ENCODE results near the gene CDHR4.

Gene CDHR4

GRCh38 chr3:49799761-49800160 lies at the start of gene CDHR4:
Gene CDHR4 (minus strand): TSS chr3:49799873. CDS start chr3:49799812, 61 bp downstream.
- Histone ChIP-seq H3K4me3 (ENCODE audit: low read length) (no peak within 1 kb of the TSS), H3K36me3 (replicated peaks; ENCODE audit: insufficient read depth, low read length) (no peaks in the 10 kb centered on the region), H3K4me1 (ENCODE audit: low read length) (no peaks in the 10 kb centered on the region), H3K4me2 (ENCODE audit: low read depth, low read length) (no peak within 1 kb of the TSS), H2AFZ (ENCODE audit: low read length) (no peak within 1 kb of the TSS), H3K9ac (ENCODE audit: low read length) (no peak within 1 kb of the TSS), H3K27me3 (replicated peaks; ENCODE audit: insufficient read depth, low read length) (peaks cover 6% of the 10 kb centered on the region; the same call in 1 of the 2 replicates), H4K20me1 (ENCODE audit: insufficient read depth, low read length) (no peaks in the 10 kb centered on the region), H3K9me2 (replicated peaks; ENCODE audit: insufficient read depth, low read length) (no peaks in the 10 kb centered on the region), H3F3A (ENCODE audit: insufficient read depth, low read length) (no peaks in the 10 kb centered on the region), H3K27ac (ENCODE audit: low read length) (no peak within 1 kb of the TSS), H3K79me2 (ENCODE audit: low read length) (no peaks in the 10 kb centered on the region), H3K9me3 (replicated peaks; ENCODE audit: insufficient read depth, low read length) (no peaks in the 10 kb centered on the region)
- no peak for DNase-seq
- TF ChIP-seq CTCF (IDR thresholded peaks at IDR 0.05; ENCODE audit: low read length): no peak
- no peak for TF ChIP-seq EZH2phosphoT487 (IDR thresholded peaks at IDR 0.05; ENCODE audit: low read length)
- no peak for TF ChIP-seq EZH2 (optimal IDR thresholded peaks at IDR 0.05; ENCODE audit: low read depth, low read length)

- H3K79me2 ChIP-seq (ENCODE audit: low read length): no peaks in the 10 kb centered on the region
- no peaks in the 10 kb centered on the region for H3K36me3 ChIP-seq (replicated peaks; ENCODE audit: insufficient read depth, low read length)
Observed at GRCh38 chr3:49845694-49846093, 46.0 kb upstream of the CDHR4 start.

GRCh38 chr3:49844464-49845183 lies 45.0 kb upstream of the CDHR4 start:
- H3K4me2 ChIP-seq (ENCODE audit: low read depth, low read length): no peak overlapping the region
- no peaks in the 10 kb centered on the region for H3K4me1 ChIP-seq (ENCODE audit: low read length)
- H3K27ac ChIP-seq (ENCODE audit: low read length): no peak overlapping the region
- no peaks in the 10 kb centered on the region for H3K36me3 ChIP-seq (replicated peaks; ENCODE audit: insufficient read depth, low read length)
- H3K4me3 ChIP-seq (ENCODE audit: low read length): no peak overlapping the region
- no peaks in the 10 kb centered on the region for H3K79me2 ChIP-seq (ENCODE audit: low read length)
- no peaks in the 10 kb centered on the region; the same call in 1 of the 2 replicates for H4K20me1 ChIP-seq (ENCODE audit: insufficient read depth, low read length)
- H3K9me3 ChIP-seq (replicated peaks; ENCODE audit: insufficient read depth, low read length): no peaks in the 10 kb centered on the region
- no peak for DNase-seq
- no peaks in the 10 kb centered on the region for H3K27me3 ChIP-seq (replicated peaks; ENCODE audit: insufficient read depth, low read length)
- no peaks in the 10 kb centered on the region for H3K9me2 ChIP-seq (replicated peaks; ENCODE audit: insufficient read depth, low read length)
- H3K9ac ChIP-seq (ENCODE audit: low read length): no peak overlapping the region
- TF ChIP-seq EZH2phosphoT487 (IDR thresholded peaks at IDR 0.05; ENCODE audit: low read length) (no peak), CTCF (IDR thresholded peaks at IDR 0.05; ENCODE audit: low read length) (no peak), EZH2 (optimal IDR thresholded peaks at IDR 0.05; ENCODE audit: low read depth, low read length) (no peak)
- H3F3A ChIP-seq (ENCODE audit: insufficient read depth, low read length): no peaks in the 10 kb centered on the region
- no peak overlapping the region for H2AFZ ChIP-seq (ENCODE audit: low read length)

More at GRCh38 chr3:49845694-49846093, 46.0 kb upstream of the CDHR4 start:
- Histone ChIP-seq H3K9me3 (replicated peaks; ENCODE audit: insufficient read depth, low read length) (no peaks in the 10 kb centered on the region), H3K9me2 (replicated peaks; ENCODE audit: insufficient read depth, low read length) (no peaks in the 10 kb centered on the region), H3K27me3 (replicated peaks; ENCODE audit: insufficient read depth, low read length) (no peaks in the 10 kb centered on the region), H3K27ac (ENCODE audit: low read length) (no peak overlapping the region), H3K4me3 (ENCODE audit: low read length) (no peak overlapping the region), H3K4me1 (ENCODE audit: low read length) (no peaks in the 10 kb centered on the region), H4K20me1 (ENCODE audit: insufficient read depth, low read length) (no peaks in the 10 kb centered on the region), H3K9ac (ENCODE audit: low read length) (no peak overlapping the region), H3K4me2 (ENCODE audit: low read depth, low read length) (no peak overlapping the region), H2AFZ (ENCODE audit: low read length) (no peak overlapping the region), H3F3A (ENCODE audit: insufficient read depth, low read length) (no peaks in the 10 kb centered on the region)
- no peak for DNase-seq
- TF ChIP-seq CTCF (IDR thresholded peaks at IDR 0.05; ENCODE audit: low read length) (no peak), EZH2 (optimal IDR thresholded peaks at IDR 0.05; ENCODE audit: low read depth, low read length) (no peak), EZH2phosphoT487 (IDR thresholded peaks at IDR 0.05; ENCODE audit: low read length) (no peak)

Data from MM.1S (cell line).